MM.1S (cell line): ENCODE results near the gene SESTD1.

Source experiments
- EZH2 ChIP-seq: fragments of 300-600 bp; sonication (generic); optimal IDR thresholded peaks from 2 replicates; pipeline ENCODE3; 2017; ENCODE audit warnings: low read depth, mild to moderate bottlenecking, antibody characterized with exemption, low read length, mixed read lengths
- EZH2phosphoT487 ChIP-seq: fragments of 300-600 bp; sonication (generic); IDR thresholded peaks from 2 replicates; pipeline ENCODE4 v1.6.1; 2018; ENCODE audit warnings: antibody characterized with exemption, low read length
- TF ChIP-seq, protein P1 (sequence below): fragments of 300-600 bp; sonication (generic); IDR thresholded peaks from 2 replicates; pipeline ENCODE4 v1.5.1; 2016; ENCODE audit warnings: antibody characterized with exemption, low read length, mixed read lengths

DNA sequence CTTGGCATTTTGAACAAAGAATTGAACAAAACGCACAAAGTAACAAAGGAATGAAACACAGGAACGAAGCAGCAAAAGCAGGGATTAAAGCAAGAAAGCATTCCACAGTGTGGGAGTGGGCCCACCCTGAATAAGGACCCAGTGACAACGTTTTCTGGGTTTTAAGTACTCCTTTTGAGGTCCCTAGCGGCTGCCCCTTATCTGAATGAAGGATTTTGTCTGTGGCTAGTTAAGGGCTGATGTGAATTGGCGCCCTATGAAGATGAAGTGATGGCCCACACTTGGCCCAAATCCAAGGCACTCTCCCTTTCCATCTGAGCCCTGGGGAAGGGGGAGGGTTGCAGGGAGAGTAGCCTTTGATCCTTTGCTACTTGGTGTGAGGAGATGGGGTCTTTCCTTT, 206.9 kb downstream of the SESTD1 start:
- TF ChIP-seq, protein P1, sequence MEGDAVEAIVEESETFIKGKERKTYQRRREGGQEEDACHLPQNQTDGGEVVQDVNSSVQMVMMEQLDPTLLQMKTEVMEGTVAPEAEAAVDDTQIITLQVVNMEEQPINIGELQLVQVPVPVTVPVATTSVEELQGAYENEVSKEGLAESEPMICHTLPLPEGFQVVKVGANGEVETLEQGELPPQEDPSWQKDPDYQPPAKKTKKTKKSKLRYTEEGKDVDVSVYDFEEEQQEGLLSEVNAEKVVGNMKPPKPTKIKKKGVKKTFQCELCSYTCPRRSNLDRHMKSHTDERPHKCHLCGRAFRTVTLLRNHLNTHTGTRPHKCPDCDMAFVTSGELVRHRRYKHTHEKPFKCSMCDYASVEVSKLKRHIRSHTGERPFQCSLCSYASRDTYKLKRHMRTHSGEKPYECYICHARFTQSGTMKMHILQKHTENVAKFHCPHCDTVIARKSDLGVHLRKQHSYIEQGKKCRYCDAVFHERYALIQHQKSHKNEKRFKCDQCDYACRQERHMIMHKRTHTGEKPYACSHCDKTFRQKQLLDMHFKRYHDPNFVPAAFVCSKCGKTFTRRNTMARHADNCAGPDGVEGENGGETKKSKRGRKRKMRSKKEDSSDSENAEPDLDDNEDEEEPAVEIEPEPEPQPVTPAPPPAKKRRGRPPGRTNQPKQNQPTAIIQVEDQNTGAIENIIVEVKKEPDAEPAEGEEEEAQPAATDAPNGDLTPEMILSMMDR, result no peak
- no peak for TF ChIP-seq EZH2
- no peak for TF ChIP-seq EZH2phosphoT487
